ENCODE measurements around the gene CORO2B. TPM values are rescaled to one million over a fixed set of nuclear protein-coding genes. Genes with fewer than 3 reads are reported as not detected.

The CORO2B gene
- total and polyA plus RNA-seq, 2 experiments from 2014 or later: 1.6 to 4.6 TPM

GRCh38 chr15:68561901-68562300 lies 16.9 kb upstream of the CORO2B start:
- Histone ChIP-seq H3K27ac (ENCODE audit: low read depth) (no peak overlapping the region), H3K79me2 (replicated peaks; ENCODE audit: insufficient read depth) (no peaks in the 10 kb centered on the region), H4K20me1 (replicated peaks; ENCODE audit: insufficient read depth) (no peaks in the 10 kb centered on the region), H3K4me3 (no peak overlapping the region), H3F3A (replicated peaks; ENCODE audit: low read depth) (peaks cover 18% of the 10 kb centered on the region; the same call in 1 of the 2 replicates), H3K4me2 (no peak overlapping the region), H3K27me3 (ENCODE audit: insufficient read depth) (peaks cover 13% of the 10 kb centered on the region; the same call in 1 of the 2 replicates), H3K9me2 (ENCODE audit: insufficient read depth) (no peaks in the 10 kb centered on the region), H2AFZ (no peak overlapping the region), H3K4me1 (ENCODE audit: insufficient read depth) (peaks cover 20% of the 10 kb centered on the region), H3K36me3 (ENCODE audit: insufficient read depth) (no peaks in the 10 kb centered on the region)
- no peak overlapping the region for H3K4me3 Mint-ChIP-seq
- H3K4me1 Mint-ChIP-seq: peaks cover 36% of the 10 kb centered on the region
- no peak for DNase-seq (ENCODE audit: low spot score)
- no peak for TF ChIP-seq EZH2phosphoT487 (IDR thresholded peaks at IDR 0.05; ENCODE audit: unreplicated experiment)
- no peak for TF ChIP-seq POLR2AphosphoS5 (IDR thresholded peaks at IDR 0.05; ENCODE audit: low read depth)
- no peak for TF ChIP-seq ZNF462 (CRISPR knock-in tag; IDR thresholded peaks at IDR 0.05)
- no peak for TF ChIP-seq ZNF114 (CRISPR knock-in tag; IDR thresholded peaks at IDR 0.05)
- no peak for TF ChIP-seq CREB1 (CRISPR knock-in tag; IDR thresholded peaks at IDR 0.05; ENCODE audit: low read depth)
- TF ChIP-seq CTCF (conservative IDR thresholded peaks at IDR 0.05; ENCODE audit: low read depth in 2 of 2): no peak
- no peak for TF ChIP-seq ZNF331 (CRISPR knock-in tag; IDR thresholded peaks at IDR 0.05; ENCODE audit: low read depth)
- TF ChIP-seq NANOG (IDR thresholded peaks at IDR 0.05; ENCODE audit: borderline replicate concordance): no peak
- TF ChIP-seq EZH2 (IDR thresholded peaks at IDR 0.05; ENCODE audit: low read depth, unreplicated experiment): no peak
- no peak for TF ChIP-seq JUNB (IDR thresholded peaks at IDR 0.05; ENCODE audit: unreplicated experiment)
- TF ChIP-seq ETS1 (IDR thresholded peaks at IDR 0.05): no peak
- no peak for TF ChIP-seq REST (IDR thresholded peaks at IDR 0.05; ENCODE audit: unreplicated experiment)
- no peak for TF ChIP-seq STAT1 (IDR thresholded peaks at IDR 0.05; ENCODE audit: unreplicated experiment)
- H3K27ac Mint-ChIP-seq: no peak overlapping the region
- no peak for ATAC-seq
- H3K9me3 Mint-ChIP-seq: peaks cover 3% of the 10 kb centered on the region; the same call in 1 of the 3 replicates
- H3K36me3 Mint-ChIP-seq (ENCODE audit: low read depth): 0 out of 3 replicates have a peak, but pooled peaks cover 4% of the 10 kb centered on the region
- peaks cover 15% of the 10 kb centered on the region for H3K27me3 Mint-ChIP-seq (ENCODE audit: insufficient read depth, low read depth, poor library complexity)

All from GM23338 (cell line).